Measurements from ENCODE around the gene NLE1. TPM values are rescaled to one million over a fixed set of nuclear protein-coding genes. Genes with fewer than 3 reads are reported as not detected.
"Not testable (repeated sequence)": the region's sequence is repeated elsewhere in the genome, so short reads cannot be mapped to it uniquely, and the experiment has no call there.

Gene NLE1
- polyA plus RNA-seq, 1 donor, result 14.1 TPM

DNA sequence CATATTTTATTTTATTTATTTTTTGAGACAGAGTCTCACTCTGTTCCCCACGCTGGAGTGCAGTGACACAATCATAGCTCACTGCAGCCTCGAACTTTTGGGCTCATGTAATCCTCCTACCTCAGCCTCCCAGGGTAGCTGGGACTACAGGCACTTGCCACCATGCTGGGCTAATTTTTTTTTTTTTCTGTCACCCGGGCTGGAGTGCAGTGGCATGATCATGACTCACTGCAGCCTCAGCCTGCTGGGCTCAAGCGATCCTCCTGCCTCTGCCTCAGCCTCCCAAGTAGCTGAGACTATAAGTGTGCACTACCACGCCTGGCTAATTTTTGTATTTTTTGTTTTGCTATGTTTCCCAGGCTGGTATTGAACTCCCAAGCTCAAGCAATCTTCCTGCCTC is 22.6 kb upstream of the NLE1 start:
- Histone ChIP-seq H3K27ac (ENCODE audit: low read length) (no peak overlapping the region), H3K4me1 (ENCODE audit: control insufficient read depth, insufficient read depth, low read length) (no peaks in the 10 kb centered on the region), H3K9me3 (ENCODE audit: control insufficient read depth, low read depth, low read length) (no peaks in the 10 kb centered on the region), H3K4me3 (ENCODE audit: low read length) (no peak overlapping the region), H3K36me3 (ENCODE audit: control insufficient read depth, insufficient read depth, low read length) (no peaks in the 10 kb centered on the region), H3K27me3 (ENCODE audit: control insufficient read depth, insufficient read depth, low read length) (peaks cover 4% of the 10 kb centered on the region)
- no peak for DNase-seq
- WGBS (ENCODE audit: insufficient coverage, low lambda C conversion rate), result 100% methylated on average over 2 of the region's 5 CpGs

DNA sequence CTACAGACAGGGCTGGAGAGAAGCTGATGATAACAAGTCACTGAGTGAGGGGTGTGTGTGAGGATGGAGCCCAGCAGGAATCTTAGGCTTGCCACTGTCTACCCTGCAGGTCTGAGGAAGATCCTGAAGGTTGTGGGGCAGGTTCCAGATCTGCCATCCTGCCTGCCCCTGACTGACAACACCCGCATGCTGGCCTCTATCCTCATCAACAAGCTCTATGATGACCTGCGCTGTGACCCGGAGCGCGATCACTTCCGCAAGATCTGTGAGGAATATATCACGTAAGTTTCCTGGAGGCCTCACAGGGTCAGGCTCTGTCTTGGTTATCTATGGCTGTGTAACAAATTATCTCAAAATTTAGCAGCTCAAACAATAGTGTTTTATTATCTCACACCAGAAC is 21.8 kb upstream of the NLE1 start:
- H3K4me3 ChIP-seq (ENCODE audit: low read length), result no peak overlapping the region
- no peak overlapping the region for H3K27ac ChIP-seq (ENCODE audit: low read length)
- H3K9me3 ChIP-seq (ENCODE audit: control insufficient read depth, low read depth, low read length), result no peaks in the 10 kb centered on the region
- no peak for DNase-seq
- no peaks in the 10 kb centered on the region for H3K36me3 ChIP-seq (ENCODE audit: control insufficient read depth, insufficient read depth, low read length)
- peaks cover 6% of the 10 kb centered on the region for H3K27me3 ChIP-seq (ENCODE audit: control insufficient read depth, insufficient read depth, low read length)
- WGBS (ENCODE audit: insufficient coverage, low lambda C conversion rate), result no CpG with 5 or more reads among the region's 7 CpGs
- no peaks in the 10 kb centered on the region for H3K4me1 ChIP-seq (ENCODE audit: control insufficient read depth, insufficient read depth, low read length)

DNA sequence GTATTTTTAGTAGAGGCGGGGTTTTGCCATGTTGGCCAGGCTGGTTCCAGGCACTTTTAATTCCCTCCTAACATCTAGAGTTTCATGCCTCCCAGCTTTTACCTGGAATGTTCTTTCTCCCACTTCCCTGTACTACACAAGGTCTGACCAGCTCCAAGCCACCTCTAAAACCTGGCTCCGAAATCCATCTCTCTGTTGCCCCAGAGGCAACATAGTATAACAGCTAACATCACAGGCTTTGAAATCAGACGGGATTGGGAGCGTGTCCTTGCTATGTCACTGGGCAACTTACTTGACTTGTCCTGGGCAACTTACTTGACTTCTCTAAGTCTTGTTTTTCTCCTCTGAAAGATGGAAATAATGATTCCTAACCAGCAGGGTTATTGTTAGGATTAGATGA is 20.7 kb upstream of the NLE1 start:
- no CpG with 5 or more reads among the region's 4 CpGs for WGBS (ENCODE audit: insufficient coverage, low lambda C conversion rate)
- Histone ChIP-seq H3K9me3 (ENCODE audit: control insufficient read depth, low read depth, low read length) (no peaks in the 10 kb centered on the region), H3K4me3 (ENCODE audit: low read length) (no peak overlapping the region), H3K36me3 (ENCODE audit: control insufficient read depth, insufficient read depth, low read length) (no peaks in the 10 kb centered on the region), H3K27ac (ENCODE audit: low read length) (no peak overlapping the region), H3K4me1 (ENCODE audit: control insufficient read depth, insufficient read depth, low read length) (no peaks in the 10 kb centered on the region), H3K27me3 (ENCODE audit: control insufficient read depth, insufficient read depth, low read length) (peaks cover 6% of the 10 kb centered on the region)
- DNase-seq, result no peak

DNA sequence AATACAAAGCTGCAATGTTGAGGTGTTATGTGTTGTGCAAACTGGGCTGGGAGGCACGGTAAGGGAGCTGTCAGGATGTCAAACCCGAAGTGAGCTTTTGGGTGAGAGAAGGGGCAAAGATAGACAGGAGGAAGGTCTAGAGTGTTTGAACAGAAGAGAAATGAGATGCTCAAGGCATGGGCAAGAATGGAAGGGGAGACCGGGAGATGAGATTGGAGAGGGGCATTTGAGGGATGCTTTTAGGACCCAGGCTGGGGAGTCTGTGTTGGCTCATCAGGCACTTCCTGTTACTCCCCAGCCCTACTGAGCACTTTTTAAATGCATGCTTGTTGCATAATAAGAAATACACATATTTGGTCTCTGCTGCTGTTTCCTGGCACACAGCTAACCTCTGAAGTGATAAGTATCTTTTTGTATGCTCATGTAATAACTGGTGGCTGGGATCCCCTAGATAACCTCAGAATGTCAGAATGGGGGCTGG is 19.2 kb upstream of the NLE1 start:
- WGBS (ENCODE audit: insufficient coverage, low lambda C conversion rate), result 67% methylated on average over 1 of the region's 3 CpGs
- H3K27ac ChIP-seq (ENCODE audit: low read length), result no peak overlapping the region

GRCh38 chr17:35160354-35161201 is 18.5 kb upstream of the NLE1 start:
- 75% methylated on average over 2 of the region's 13 CpGs for WGBS (ENCODE audit: insufficient coverage, low lambda C conversion rate)
- H3K4me3 ChIP-seq (ENCODE audit: low read length), result no peak overlapping the region
- H3K27ac ChIP-seq (ENCODE audit: low read length), result no peak overlapping the region
- no peaks in the 10 kb centered on the region for H3K36me3 ChIP-seq (ENCODE audit: control insufficient read depth, insufficient read depth, low read length)
- no peaks in the 10 kb centered on the region for H3K9me3 ChIP-seq (ENCODE audit: control insufficient read depth, low read depth, low read length)
- H3K27me3 ChIP-seq (ENCODE audit: control insufficient read depth, insufficient read depth, low read length), result peaks cover 6% of the 10 kb centered on the region
- no peak for DNase-seq
- no peaks in the 10 kb centered on the region for H3K4me1 ChIP-seq (ENCODE audit: control insufficient read depth, insufficient read depth, low read length)

More for the DNA sequence above, 19.2 kb upstream of the NLE1 start:
- H3K4me1 ChIP-seq (ENCODE audit: control insufficient read depth, insufficient read depth, low read length), result no peaks in the 10 kb centered on the region
- DNase-seq, result no peak
- peaks cover 6% of the 10 kb centered on the region for H3K27me3 ChIP-seq (ENCODE audit: control insufficient read depth, insufficient read depth, low read length)
- H3K9me3 ChIP-seq (ENCODE audit: control insufficient read depth, low read depth, low read length), result no peaks in the 10 kb centered on the region
- H3K4me3 ChIP-seq (ENCODE audit: low read length), result no peak overlapping the region
- H3K36me3 ChIP-seq (ENCODE audit: control insufficient read depth, insufficient read depth, low read length), result no peaks in the 10 kb centered on the region

DNA sequence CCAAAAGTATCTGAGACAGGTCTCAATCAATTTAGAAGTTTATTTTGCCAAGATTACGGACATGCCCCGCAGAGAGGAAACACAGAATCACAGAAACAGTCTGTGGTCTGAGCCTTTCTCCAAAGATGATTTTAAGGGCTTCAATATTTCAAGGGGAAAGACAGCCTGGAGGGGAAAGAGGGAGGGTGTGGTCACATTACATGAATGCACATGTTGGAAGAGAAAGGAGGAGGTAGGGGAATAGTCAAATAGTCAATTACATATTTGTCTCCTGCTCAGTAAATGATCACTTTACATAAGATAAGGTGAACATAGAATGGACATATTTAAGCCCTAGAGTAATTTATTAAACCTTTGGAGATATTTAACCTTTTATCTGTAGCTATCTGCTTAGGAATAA is 17.8 kb upstream of the NLE1 start:
- Histone ChIP-seq H3K4me1 (ENCODE audit: control insufficient read depth, insufficient read depth, low read length) (no peaks in the 10 kb centered on the region), H3K27ac (ENCODE audit: low read length) (no peak overlapping the region), H3K27me3 (ENCODE audit: control insufficient read depth, insufficient read depth, low read length) (peaks cover 6% of the 10 kb centered on the region), H3K4me3 (ENCODE audit: low read length) (no peak overlapping the region), H3K9me3 (ENCODE audit: control insufficient read depth, low read depth, low read length) (no peaks in the 10 kb centered on the region), H3K36me3 (ENCODE audit: control insufficient read depth, insufficient read depth, low read length) (no peaks in the 10 kb centered on the region)
- no peak for DNase-seq
- whole genome bisulfite sequencing (ENCODE audit: insufficient coverage, low lambda C conversion rate), result 60% methylated on average over 2 of the region's 2 CpGs

DNA sequence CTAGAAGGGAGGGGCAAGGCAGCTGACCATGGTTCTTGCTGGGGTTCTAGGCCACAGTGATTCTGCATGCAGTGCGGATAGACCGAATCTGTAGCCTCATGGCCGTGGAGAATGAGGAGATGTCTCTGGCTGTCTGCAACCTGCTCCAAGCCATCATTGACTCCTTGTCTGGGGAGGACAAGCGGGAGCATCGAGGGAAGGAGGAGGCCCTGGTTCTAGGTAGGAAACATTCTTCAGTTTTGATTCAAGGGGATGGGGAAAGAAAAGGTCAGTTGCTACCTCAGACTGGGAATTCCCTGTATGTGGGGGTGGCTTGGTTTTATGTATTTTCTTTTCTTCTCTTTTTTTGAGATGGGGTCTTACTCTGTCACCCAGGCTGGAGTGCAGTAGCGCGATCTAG is 13.1 kb upstream of the NLE1 start:
- H3K27ac ChIP-seq (ENCODE audit: low read length), result no peak overlapping the region
- peaks cover 9% of the 10 kb centered on the region for H3K27me3 ChIP-seq (ENCODE audit: control insufficient read depth, insufficient read depth, low read length)
- WGBS (ENCODE audit: insufficient coverage, low lambda C conversion rate), result no CpG with 5 or more reads among the region's 7 CpGs
- H3K9me3 ChIP-seq (ENCODE audit: control insufficient read depth, low read depth, low read length), result no peaks in the 10 kb centered on the region
- no peak for DNase-seq
- H3K4me1 ChIP-seq (ENCODE audit: control insufficient read depth, insufficient read depth, low read length), result no peaks in the 10 kb centered on the region
- no peaks in the 10 kb centered on the region for H3K36me3 ChIP-seq (ENCODE audit: control insufficient read depth, insufficient read depth, low read length)
- no peak overlapping the region for H3K4me3 ChIP-seq (ENCODE audit: low read length)

- Histone ChIP-seq H3K36me3 (ENCODE audit: control insufficient read depth, insufficient read depth, low read length) (no peaks in the 10 kb centered on the region), H3K4me1 (ENCODE audit: control insufficient read depth, insufficient read depth, low read length) (no peaks in the 10 kb centered on the region), H3K27ac (ENCODE audit: low read length) (no peak overlapping the region), H3K4me3 (ENCODE audit: low read length) (no peak overlapping the region), H3K9me3 (ENCODE audit: control insufficient read depth, low read depth, low read length) (no peaks in the 10 kb centered on the region), H3K27me3 (ENCODE audit: control insufficient read depth, insufficient read depth, low read length) (peaks cover 7% of the 10 kb centered on the region)
- DNase-seq, result no peak
- WGBS (ENCODE audit: insufficient coverage, low lambda C conversion rate), result no CpG with 5 or more reads among the region's 13 CpGs
These were observed 12.4 kb upstream of the NLE1 start for GRCh38 chr17:35154196-35155165.

- no peaks in the 10 kb centered on the region for H3K4me1 ChIP-seq (ENCODE audit: control insufficient read depth, insufficient read depth, low read length)
- H3K36me3 ChIP-seq (ENCODE audit: control insufficient read depth, insufficient read depth, low read length), result no peaks in the 10 kb centered on the region
- 100% methylated on average over 1 of the region's 13 CpGs for WGBS (ENCODE audit: insufficient coverage, low lambda C conversion rate)
- no peak overlapping the region for H3K4me3 ChIP-seq (ENCODE audit: low read length)
- H3K27ac ChIP-seq (ENCODE audit: low read length), result no peak overlapping the region
- H3K27me3 ChIP-seq (ENCODE audit: control insufficient read depth, insufficient read depth, low read length), result peaks cover 6% of the 10 kb centered on the region
- no peak for DNase-seq
- no peaks in the 10 kb centered on the region for H3K9me3 ChIP-seq (ENCODE audit: control insufficient read depth, low read depth, low read length)
These were observed 10.5 kb upstream of the NLE1 start for GRCh38 chr17:35152421-35153140.

GRCh38 chr17:35151080-35151479 is 9.0 kb upstream of the NLE1 start:
- not testable (repeated sequence) for H3K9me3 ChIP-seq (ENCODE audit: control insufficient read depth, low read depth, low read length); H3K4me1 ChIP-seq (ENCODE audit: control insufficient read depth, insufficient read depth, low read length); H3K27me3 ChIP-seq (ENCODE audit: control insufficient read depth, insufficient read depth, low read length); H3K4me3 ChIP-seq (ENCODE audit: low read length); H3K36me3 ChIP-seq (ENCODE audit: control insufficient read depth, insufficient read depth, low read length); H3K27ac ChIP-seq (ENCODE audit: low read length); DNase-seq
- no CpG with 5 or more reads among the region's 29 CpGs for WGBS (ENCODE audit: insufficient coverage, low lambda C conversion rate)

Data from large intestine (tissue), 3 donors.